HG02981 (cell line): ENCODE data around the gene TMEM175.

Experiments used
- ATAC-seq: cut with Tn5 transposase; IDR thresholded peaks from one replicate; pipeline ENCODE4 v1.9.1; 2021; ENCODE audit warnings: mild to moderate bottlenecking, moderate library complexity; ENCODE audit not compliant: unreplicated experiment

TMEM175 gene

DNA sequence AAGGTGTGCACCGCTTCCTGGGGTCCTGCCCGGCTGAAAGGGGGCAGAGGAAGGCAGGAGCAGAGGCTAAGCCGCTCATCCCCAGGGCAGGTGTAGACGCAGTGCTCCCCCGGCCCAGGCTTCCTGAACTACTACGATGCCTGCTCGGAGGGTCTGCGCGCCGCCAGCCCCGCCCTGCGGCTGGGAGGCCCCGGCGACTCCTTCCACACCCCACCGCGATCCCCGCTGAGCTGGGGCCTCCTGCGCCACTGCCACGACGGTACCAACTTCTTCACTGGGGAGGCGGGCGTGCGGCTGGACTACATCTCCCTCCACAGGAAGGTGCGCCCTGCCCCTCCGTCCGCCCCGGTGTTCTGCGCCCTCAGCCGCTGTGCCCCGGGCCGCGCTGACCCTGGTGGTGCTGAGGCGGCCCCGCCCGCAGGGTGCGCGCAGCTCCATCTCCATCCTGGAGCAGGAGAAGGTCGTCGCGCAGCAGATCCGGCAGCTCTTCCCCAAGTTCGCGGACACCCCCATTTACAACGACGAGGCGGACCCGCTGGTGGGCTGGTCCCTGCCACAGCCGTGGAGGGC lies 69.4 kb downstream of the TMEM175 start:
- ATAC-seq = no peak

DNA sequence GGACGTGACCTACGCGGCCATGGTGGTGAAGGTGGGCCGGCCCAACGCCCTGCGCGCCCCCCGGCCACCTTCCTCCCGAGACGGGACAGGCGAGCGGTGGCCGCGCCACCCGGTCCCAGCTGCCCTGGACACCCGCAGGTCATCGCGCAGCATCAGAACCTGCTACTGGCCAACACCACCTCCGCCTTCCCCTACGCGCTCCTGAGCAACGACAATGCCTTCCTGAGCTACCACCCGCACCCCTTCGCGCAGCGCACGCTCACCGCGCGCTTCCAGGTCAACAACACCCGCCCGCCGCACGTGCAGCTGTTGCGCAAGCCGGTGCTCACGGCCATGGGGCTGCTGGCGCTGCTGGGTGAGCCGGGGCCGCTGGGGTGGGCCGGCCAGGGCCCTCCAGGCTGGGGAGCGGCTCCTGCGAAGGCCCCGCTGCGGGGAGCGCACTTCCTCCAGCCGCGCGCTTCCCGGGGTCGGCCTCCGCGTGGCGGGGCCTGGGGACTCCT lies 69.9 kb downstream of the TMEM175 start:
- no peak for ATAC-seq

DNA sequence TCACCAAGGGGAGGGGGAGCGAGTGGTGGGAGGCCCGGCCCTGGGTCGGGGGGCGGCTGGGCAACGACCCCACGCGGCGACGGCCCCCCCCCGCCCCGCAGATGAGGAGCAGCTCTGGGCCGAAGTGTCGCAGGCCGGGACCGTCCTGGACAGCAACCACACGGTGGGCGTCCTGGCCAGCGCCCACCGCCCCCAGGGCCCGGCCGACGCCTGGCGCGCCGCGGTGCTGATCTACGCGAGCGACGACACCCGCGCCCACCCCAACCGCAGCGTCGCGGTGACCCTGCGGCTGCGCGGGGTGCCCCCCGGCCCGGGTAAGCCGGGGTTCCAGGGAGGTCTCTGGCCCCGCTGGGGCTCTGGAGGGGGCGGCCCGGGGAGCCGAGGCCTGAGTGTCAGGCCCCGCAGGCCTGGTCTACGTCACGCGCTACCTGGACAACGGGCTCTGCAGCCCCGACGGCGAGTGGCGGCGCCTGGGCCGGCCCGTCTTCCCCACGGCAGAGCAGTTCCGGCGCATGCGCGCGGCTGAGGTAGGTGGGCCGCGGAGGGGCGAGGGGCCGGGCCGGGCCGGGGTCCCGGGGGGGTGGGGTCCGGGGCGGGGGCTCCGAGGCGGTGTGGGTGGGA lies 70.5 kb downstream of the TMEM175 start:
- ATAC-seq = no peak

DNA sequence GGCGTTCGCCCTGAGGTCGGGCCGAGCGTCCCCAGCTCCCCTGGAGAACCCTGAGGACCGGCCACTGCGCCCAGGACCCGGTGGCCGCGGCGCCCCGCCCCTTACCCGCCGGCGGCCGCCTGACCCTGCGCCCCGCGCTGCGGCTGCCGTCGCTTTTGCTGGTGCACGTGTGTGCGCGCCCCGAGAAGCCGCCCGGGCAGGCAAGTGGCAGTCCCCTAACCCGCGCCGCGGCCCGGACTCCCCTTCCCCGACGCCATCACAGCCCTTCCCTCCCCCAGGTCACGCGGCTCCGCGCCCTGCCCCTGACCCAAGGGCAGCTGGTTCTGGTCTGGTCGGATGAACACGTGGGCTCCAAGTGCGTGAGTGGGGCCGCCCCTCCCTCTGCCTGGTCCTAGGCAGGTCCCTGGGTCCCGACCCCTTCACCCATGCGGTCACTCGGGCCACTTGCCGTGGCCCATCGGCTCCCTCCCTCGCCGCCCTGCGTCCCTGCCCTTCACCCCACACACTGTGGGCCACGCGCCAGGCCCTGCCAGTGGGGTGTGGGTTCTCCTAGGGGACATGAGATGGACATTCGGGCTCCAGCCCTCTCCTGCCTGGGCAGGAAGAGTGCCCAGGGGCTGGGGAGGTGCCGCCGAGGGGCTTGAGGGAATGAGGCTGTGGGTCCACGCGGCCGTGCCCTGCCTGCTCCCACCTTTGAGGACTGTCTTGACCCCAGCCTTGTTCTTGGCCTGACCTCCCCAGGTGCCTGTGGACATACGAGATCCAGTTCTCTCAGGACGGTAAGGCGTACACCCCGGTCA lies 71.2 kb downstream of the TMEM175 start:
- no peak for ATAC-seq

DNA sequence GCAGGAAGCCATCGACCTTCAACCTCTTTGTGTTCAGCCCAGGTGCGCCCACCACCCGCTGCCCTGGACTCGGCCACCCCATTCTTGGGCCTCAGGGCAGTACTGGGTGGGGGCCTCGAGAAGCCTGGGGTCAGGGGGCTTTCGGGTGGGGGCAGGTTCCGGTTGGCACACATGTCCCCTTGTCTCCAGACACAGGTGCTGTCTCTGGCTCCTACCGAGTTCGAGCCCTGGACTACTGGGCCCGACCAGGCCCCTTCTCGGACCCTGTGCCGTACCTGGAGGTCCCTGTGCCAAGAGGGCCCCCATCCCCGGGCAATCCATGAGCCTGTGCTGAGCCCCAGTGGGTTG lies 71.8 kb downstream of the TMEM175 start:
- no peak for ATAC-seq

DNA sequence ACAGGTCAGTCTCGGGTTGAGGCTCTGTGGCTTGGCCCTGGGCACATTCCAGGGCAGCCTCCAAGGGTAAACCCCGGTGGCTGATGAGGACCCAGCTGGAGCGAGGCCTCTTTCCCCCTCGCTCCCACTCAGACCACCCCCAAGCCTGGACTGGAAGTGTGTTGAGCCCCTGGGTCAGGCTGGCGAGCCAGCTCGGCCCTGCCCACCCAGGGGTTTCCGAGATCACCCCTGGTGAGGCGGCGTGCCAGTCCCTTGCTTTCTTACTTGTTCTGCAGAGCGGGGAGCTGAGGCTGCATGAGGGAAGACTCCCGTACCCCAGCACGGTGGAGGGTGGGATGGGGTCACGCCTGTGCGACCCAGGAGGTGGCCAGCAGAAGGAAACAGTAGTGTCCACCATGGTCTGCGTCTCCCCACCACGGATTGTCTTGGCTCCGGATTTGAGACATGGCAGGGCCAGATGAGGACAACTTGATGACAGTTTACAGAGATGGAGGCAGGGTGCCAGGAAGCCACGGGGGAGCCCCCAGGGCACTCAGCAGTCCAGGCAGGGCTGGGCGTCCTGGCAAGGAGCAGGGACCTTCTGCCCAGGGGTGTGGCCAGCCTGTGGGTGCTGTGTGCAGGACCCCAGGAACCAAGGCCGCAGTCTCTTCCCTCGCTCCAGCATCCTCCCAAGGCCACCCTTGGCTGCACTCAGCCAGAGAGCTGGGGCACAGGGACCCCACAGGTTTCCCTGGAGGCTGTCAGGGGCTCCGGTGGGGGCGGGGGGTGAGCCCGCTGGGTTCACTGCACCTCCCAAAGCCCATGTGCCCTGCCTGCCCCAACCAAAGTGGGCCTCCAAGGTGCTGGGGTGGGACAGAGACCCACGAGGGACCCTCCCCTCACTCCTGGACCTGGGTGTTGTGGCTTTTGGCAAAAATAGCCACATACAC lies 72.6 kb downstream of the TMEM175 start:
- no peak for ATAC-seq

DNA sequence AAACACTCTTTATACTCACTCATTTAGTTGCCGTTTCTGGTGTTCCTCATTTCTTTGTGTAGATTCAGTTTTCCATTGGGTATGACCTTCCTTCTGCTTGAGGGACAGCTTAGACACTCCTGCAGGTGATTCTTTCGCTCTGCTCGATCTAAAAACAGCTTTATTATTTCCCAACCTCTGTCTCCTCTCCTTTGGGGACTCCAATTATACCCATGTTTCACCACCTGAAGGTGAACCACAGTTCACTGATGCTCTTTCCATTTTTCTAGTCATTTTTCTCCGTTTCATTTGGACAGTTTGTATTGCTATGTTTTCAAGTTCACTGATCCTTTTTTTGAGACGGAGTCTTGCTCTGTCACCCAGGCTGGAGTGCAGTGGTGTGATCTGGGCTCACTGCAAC lies 74.6 kb downstream of the TMEM175 start:
- no peak for ATAC-seq
